ENCODE data around the gene AGAP1. TPM values are rescaled to one million over a fixed set of nuclear protein-coding genes. Genes with fewer than 3 reads are reported as not detected.

AGAP1 gene
- polyA plus RNA-seq, 2 of the 4 experiments (the other 2 are of a cell fraction): 20.2 to 21.9 TPM

DNA sequence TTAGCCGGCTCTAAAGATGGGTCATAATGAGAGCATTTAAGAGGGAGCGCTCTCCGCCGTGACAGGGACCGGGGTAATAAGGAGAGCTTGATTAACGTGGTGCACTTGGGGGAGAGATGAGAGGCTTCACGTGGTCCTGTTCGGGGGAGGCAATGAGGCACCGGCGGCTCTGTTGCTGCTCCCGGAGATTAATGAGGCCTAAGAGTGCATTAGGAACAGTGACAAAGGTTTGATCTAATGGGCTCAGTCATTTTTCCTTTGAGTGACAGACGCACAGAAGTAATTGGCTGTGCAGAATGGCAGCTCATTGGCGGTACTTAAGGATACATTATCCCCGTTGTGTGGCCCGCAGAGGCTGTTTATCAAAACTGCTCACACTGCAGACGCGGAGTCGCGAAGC lies 423.7 kb downstream of the AGAP1 start:
- no peak for TF ChIP-seq RFX5 (IDR thresholded peaks at IDR 0.05)
- H3K27ac ChIP-seq: no peak overlapping the region
- ATAC-seq (no peak), FAIRE-seq (no peak), DNase-seq (ENCODE audit: low read depth in 1 of 2, low spot score in 1 of 2) (no peak)
- H3K4me2 ChIP-seq: no peak overlapping the region
- 96% methylated on average over 19 of the region's 19 CpGs for WGBS (ENCODE audit: missing lambda C conversion rate)
- POLR2A ChIA-PET: no interaction called here
- H3K9me3 ChIP-seq: peaks cover 6% of the 10 kb centered on the region; the same call in 1 of the 3 replicates
- CTCF ChIA-PET: interaction anchor here (0.5 to 1.4 kb wide), 3 partner anchors 12 to 1298 kb away, joined by 3 read pairs; no protein-coding TSS in a partner anchor
- H3K4me1 ChIP-seq: no peaks in the 10 kb centered on the region
- no peak overlapping the region for H3K4me3 ChIP-seq

- ATAC-seq: no peak
Observed at GRCh38 chr2:235918876-235919275, 425.0 kb downstream of the AGAP1 start.

DNA sequence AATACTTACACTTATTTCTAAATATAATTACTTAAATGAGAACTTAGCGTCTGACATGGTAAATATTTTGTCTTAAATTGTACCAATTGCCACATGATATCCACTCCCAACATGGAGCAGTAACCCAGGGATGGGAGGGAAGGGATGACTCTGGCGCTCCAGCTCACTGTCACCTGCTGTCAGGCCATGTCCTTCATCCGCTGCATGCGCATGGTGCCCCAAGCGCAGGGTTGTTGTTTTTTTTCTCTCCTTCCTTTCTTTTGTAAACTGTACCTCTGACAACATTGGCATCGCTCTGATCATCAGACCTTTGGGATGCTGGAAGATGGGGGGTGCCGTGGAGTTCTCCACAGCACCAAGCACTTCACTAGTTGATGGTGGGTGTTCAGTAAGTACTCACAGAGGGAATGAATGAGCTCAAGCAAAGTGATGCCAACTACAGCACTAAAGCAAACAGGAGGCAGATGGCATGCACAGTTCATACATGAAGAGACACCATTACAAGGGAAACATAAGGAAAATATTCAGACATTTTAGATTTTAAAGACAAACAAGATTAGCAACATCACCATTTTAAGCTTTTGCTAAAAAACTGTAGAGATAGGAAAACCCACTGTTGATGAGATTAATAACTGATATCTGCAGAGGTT lies 426.5 kb downstream of the AGAP1 start:
- ATAC-seq: no peak
- CTCF ChIA-PET: no interaction called here
- TF ChIP-seq, protein P1, sequence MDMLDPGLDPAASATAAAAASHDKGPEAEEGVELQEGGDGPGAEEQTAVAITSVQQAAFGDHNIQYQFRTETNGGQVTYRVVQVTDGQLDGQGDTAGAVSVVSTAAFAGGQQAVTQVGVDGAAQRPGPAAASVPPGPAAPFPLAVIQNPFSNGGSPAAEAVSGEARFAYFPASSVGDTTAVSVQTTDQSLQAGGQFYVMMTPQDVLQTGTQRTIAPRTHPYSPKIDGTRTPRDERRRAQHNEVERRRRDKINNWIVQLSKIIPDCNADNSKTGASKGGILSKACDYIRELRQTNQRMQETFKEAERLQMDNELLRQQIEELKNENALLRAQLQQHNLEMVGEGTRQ (IDR thresholded peaks at IDR 0.05): no peak
- TF ChIP-seq POLR2AphosphoS2 (conservative IDR thresholded peaks at IDR 0.05; ENCODE audit: low read length) (no peak), NFE2L2 (conservative IDR thresholded peaks at IDR 0.05; ENCODE audit: low read length) (no peak), CTCF (IDR thresholded peaks at IDR 0.05) (no peak), HOXB5 (CRISPR knock-in tag; IDR thresholded peaks at IDR 0.05) (no peak), FOXS1 (CRISPR knock-in tag; IDR thresholded peaks at IDR 0.05) (no peak), CBX2 (IDR thresholded peaks at IDR 0.05; ENCODE audit: borderline replicate concordance, low read depth) (no peak), ZNF302 (CRISPR knock-in tag; IDR thresholded peaks at IDR 0.05) (no peak), REST (IDR thresholded peaks at IDR 0.05) (no peak), ESRRA (IDR thresholded peaks at IDR 0.05; ENCODE audit: borderline replicate concordance, low read length) (no peak), MAZ (IDR thresholded peaks at IDR 0.05; ENCODE audit: borderline replicate concordance, low read depth, low read length) (no peak), NR3C1 (IDR thresholded peaks at IDR 0.05) (no peak)
- TF ChIP-seq, protein P2, sequence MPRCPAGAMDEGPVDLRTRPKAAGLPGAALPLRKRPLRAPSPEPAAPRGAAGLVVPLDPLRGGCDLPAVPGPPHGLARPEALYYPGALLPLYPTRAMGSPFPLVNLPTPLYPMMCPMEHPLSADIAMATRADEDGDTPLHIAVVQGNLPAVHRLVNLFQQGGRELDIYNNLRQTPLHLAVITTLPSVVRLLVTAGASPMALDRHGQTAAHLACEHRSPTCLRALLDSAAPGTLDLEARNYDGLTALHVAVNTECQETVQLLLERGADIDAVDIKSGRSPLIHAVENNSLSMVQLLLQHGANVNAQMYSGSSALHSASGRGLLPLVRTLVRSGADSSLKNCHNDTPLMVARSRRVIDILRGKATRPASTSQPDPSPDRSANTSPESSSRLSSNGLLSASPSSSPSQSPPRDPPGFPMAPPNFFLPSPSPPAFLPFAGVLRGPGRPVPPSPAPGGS (IDR thresholded peaks at IDR 0.05): no peak

More at GRCh38 chr2:235918876-235919275, 425.0 kb downstream of the AGAP1 start:
- Histone ChIP-seq H3K9me3 (peaks cover 6% of the 10 kb centered on the region; the same call in 1 of the 3 replicates), H3K4me1 (no peaks in the 10 kb centered on the region), H3K27ac (no peak overlapping the region), H3K4me3 (no peak overlapping the region), H3K4me2 (no peak overlapping the region)
- ChIA-PET POLR2A (no interaction called here), CTCF (interaction anchor here (1.4 kb wide), 1 partner anchor 14 kb away, joined by 3 read pairs; no protein-coding TSS in a partner anchor)
- DNase-seq (ENCODE audit: low read depth in 1 of 2, low spot score in 1 of 2) (no peak), FAIRE-seq (no peak)
- TF ChIP-seq TFCP2L1 (CRISPR knock-in tag; IDR thresholded peaks at IDR 0.05) (no peak), EHMT2 (IDR thresholded peaks at IDR 0.05; ENCODE audit: low read depth) (no peak), NFE2L2 (conservative IDR thresholded peaks at IDR 0.05; ENCODE audit: low read length) (no peak), HOXB13 (CRISPR knock-in tag; IDR thresholded peaks at IDR 0.05; ENCODE audit: low read depth) (no peak), KDM1A (IDR thresholded peaks at IDR 0.05; ENCODE audit: low read depth) (no peak), PHF8 (IDR thresholded peaks at IDR 0.05; ENCODE audit: borderline replicate concordance, low read depth) (no peak), MAZ (IDR thresholded peaks at IDR 0.05; ENCODE audit: borderline replicate concordance, low read depth, low read length) (no peak), MYC (IDR thresholded peaks at IDR 0.05; ENCODE audit: borderline replicate concordance, low read length) (no peak), CBX2 (IDR thresholded peaks at IDR 0.05; ENCODE audit: borderline replicate concordance, low read depth) (no peak), FOSB (CRISPR knock-in tag; IDR thresholded peaks at IDR 0.05) (no peak), NR3C1 (IDR thresholded peaks at IDR 0.05) (no peak), RARB (CRISPR knock-in tag; IDR thresholded peaks at IDR 0.05) (no peak), SREBF2 (IDR thresholded peaks at IDR 0.05) (no peak)
- 91% methylated on average over 8 of the region's 8 CpGs for WGBS (ENCODE audit: missing lambda C conversion rate)

More for the DNA sequence above, 426.5 kb downstream of the AGAP1 start:
- WGBS (ENCODE audit: missing lambda C conversion rate): 96% methylated on average over 7 of the region's 7 CpGs
- POLR2A ChIA-PET: no interaction called here
- H3K27ac ChIP-seq: no peak overlapping the region
- no peak overlapping the region for H3K4me3 ChIP-seq
- H3K4me1 ChIP-seq: no peaks in the 10 kb centered on the region
- no peak for FAIRE-seq
- no peak for DNase-seq (ENCODE audit: low read depth in 1 of 2, low spot score in 1 of 2)
- no peak overlapping the region for H3K4me2 ChIP-seq
- H3K9me3 ChIP-seq: peaks cover 6% of the 10 kb centered on the region; the same call in 1 of the 3 replicates

Data from A549 (cell line).